Activated naive CD4-positive, alpha-beta T cell treated with anti-CD3 and anti-CD28 coated beads, Interleukin-2, amount 50 U/mL, for 24 hours (primary cell): ENCODE data around the gene RASSF8.

Experiments
- H3K27ac Mint-ChIP-seq: one replicate; pipeline ENCODE4 v1.8.0; 2021; ENCODE audit warnings: mild to moderate bottlenecking, mixed read lengths
- H3K27me3 Mint-ChIP-seq: one replicate; pipeline ENCODE4 v1.8.0; 2021; ENCODE audit warnings: mixed read lengths
- H3K36me3 Mint-ChIP-seq: one replicate; pipeline ENCODE4 v1.8.0; 2021; ENCODE audit warnings: mixed read lengths
- H3K4me1 Mint-ChIP-seq: one replicate; pipeline ENCODE4 v1.8.0; 2021; ENCODE audit warnings: mixed read lengths
- H3K4me3 Mint-ChIP-seq: one replicate; pipeline ENCODE4 v1.8.0; 2021; ENCODE audit warnings: mild to moderate bottlenecking, mixed read lengths
- H3K9me3 Mint-ChIP-seq: one replicate; pipeline ENCODE4 v1.8.0; 2021; ENCODE audit warnings: mixed read lengths

The RASSF8 gene

GRCh38 chr12:25950329-25951115 is 8.0 kb upstream of the RASSF8 start:
- H3K9me3 Mint-ChIP-seq = no peaks in the 10 kb centered on the region
- H3K36me3 Mint-ChIP-seq = no peaks in the 10 kb centered on the region
- peaks cover 6% of the 10 kb centered on the region for H3K27me3 Mint-ChIP-seq
- H3K27ac Mint-ChIP-seq = no peak overlapping the region
- H3K4me1 Mint-ChIP-seq = no peaks in the 10 kb centered on the region
- H3K4me3 Mint-ChIP-seq = no peak overlapping the region

- peaks cover 13% of the 10 kb centered on the region for H3K4me1 Mint-ChIP-seq
- H3K4me3 Mint-ChIP-seq = peak overlapping the region; percentile 62
- no peaks in the 10 kb centered on the region for H3K36me3 Mint-ChIP-seq
- no peak overlapping the region for H3K27ac Mint-ChIP-seq
- H3K27me3 Mint-ChIP-seq = peaks cover 44% of the 10 kb centered on the region
- H3K9me3 Mint-ChIP-seq = no peaks in the 10 kb centered on the region
Measured at GRCh38 chr12:25957793-25958427, 572 bp upstream of the RASSF8 start.

GRCh38 chr12:25959071-25959961 is 834 bp downstream of the RASSF8 start:
- Mint-ChIP-seq H3K36me3 (no peaks in the 10 kb centered on the region), H3K9me3 (no peaks in the 10 kb centered on the region), H3K4me1 (peaks cover 13% of the 10 kb centered on the region), H3K27ac (no peak overlapping the region), H3K4me3 (peak overlapping the region; percentile 82), H3K27me3 (peaks cover 51% of the 10 kb centered on the region)

- peaks cover 47% of the 10 kb centered on the region for H3K27me3 Mint-ChIP-seq
Measured at GRCh38 chr12:25960143-25960542, 1.7 kb downstream of the RASSF8 start.

GRCh38 chr12:25960961-25961360 is 2.5 kb downstream of the RASSF8 start:
- no peaks in the 10 kb centered on the region for H3K9me3 Mint-ChIP-seq
- H3K4me3 Mint-ChIP-seq = peak overlapping the region; percentile 5
- H3K27ac Mint-ChIP-seq = no peak overlapping the region
- H3K4me1 Mint-ChIP-seq = peaks cover 13% of the 10 kb centered on the region
- no peaks in the 10 kb centered on the region for H3K36me3 Mint-ChIP-seq
- peaks cover 47% of the 10 kb centered on the region for H3K27me3 Mint-ChIP-seq

More at GRCh38 chr12:25960143-25960542, 1.7 kb downstream of the RASSF8 start:
- H3K4me1 Mint-ChIP-seq = peaks cover 13% of the 10 kb centered on the region
- H3K9me3 Mint-ChIP-seq = no peaks in the 10 kb centered on the region
- H3K27ac Mint-ChIP-seq = no peak overlapping the region
- H3K36me3 Mint-ChIP-seq = no peaks in the 10 kb centered on the region
- peak overlapping the region; percentile 82 for H3K4me3 Mint-ChIP-seq

GRCh38 chr12:25962932-25963525 is 4.5 kb downstream of the RASSF8 start:
- peaks cover 13% of the 10 kb centered on the region for H3K4me1 Mint-ChIP-seq
- H3K9me3 Mint-ChIP-seq = no peaks in the 10 kb centered on the region
- no peak overlapping the region for H3K4me3 Mint-ChIP-seq
- no peaks in the 10 kb centered on the region for H3K36me3 Mint-ChIP-seq
- no peak overlapping the region for H3K27ac Mint-ChIP-seq
- H3K27me3 Mint-ChIP-seq = peaks cover 47% of the 10 kb centered on the region

- Mint-ChIP-seq H3K4me3 (no peak overlapping the region), H3K4me1 (no peaks in the 10 kb centered on the region), H3K27me3 (peaks cover 40% of the 10 kb centered on the region), H3K9me3 (no peaks in the 10 kb centered on the region), H3K36me3 (no peaks in the 10 kb centered on the region), H3K27ac (no peak overlapping the region)
Measured at GRCh38 chr12:25965682-25966081, 7.2 kb downstream of the RASSF8 start.

GRCh38 chr12:25970082-25970481 is 11.6 kb downstream of the RASSF8 start:
- Mint-ChIP-seq H3K4me3 (no peak overlapping the region), H3K27ac (no peak overlapping the region), H3K9me3 (no peaks in the 10 kb centered on the region), H3K4me1 (no peaks in the 10 kb centered on the region), H3K27me3 (peaks cover 24% of the 10 kb centered on the region), H3K36me3 (no peaks in the 10 kb centered on the region)

GRCh38 chr12:25970916-25971653 is 12.6 kb downstream of the RASSF8 start:
- Mint-ChIP-seq H3K36me3 (no peaks in the 10 kb centered on the region), H3K9me3 (no peaks in the 10 kb centered on the region), H3K27ac (no peak overlapping the region), H3K4me3 (no peak overlapping the region), H3K4me1 (no peaks in the 10 kb centered on the region), H3K27me3 (peaks cover 22% of the 10 kb centered on the region)

- Mint-ChIP-seq H3K4me3 (no peak overlapping the region), H3K4me1 (no peaks in the 10 kb centered on the region), H3K27ac (no peak overlapping the region), H3K9me3 (no peaks in the 10 kb centered on the region), H3K36me3 (no peaks in the 10 kb centered on the region), H3K27me3 (peaks cover 20% of the 10 kb centered on the region)
Measured at GRCh38 chr12:25971654-25972041, 13.2 kb downstream of the RASSF8 start.

GRCh38 chr12:25972783-25973182 is 14.3 kb downstream of the RASSF8 start:
- Mint-ChIP-seq H3K27ac (no peak overlapping the region), H3K4me3 (no peak overlapping the region), H3K36me3 (no peaks in the 10 kb centered on the region), H3K9me3 (no peaks in the 10 kb centered on the region), H3K27me3 (peaks cover 17% of the 10 kb centered on the region), H3K4me1 (no peaks in the 10 kb centered on the region)

GRCh38 chr12:25975179-25975578 is 16.7 kb downstream of the RASSF8 start:
- H3K4me3 Mint-ChIP-seq = no peak overlapping the region
- no peaks in the 10 kb centered on the region for H3K4me1 Mint-ChIP-seq
- H3K36me3 Mint-ChIP-seq = no peaks in the 10 kb centered on the region
- H3K9me3 Mint-ChIP-seq = no peaks in the 10 kb centered on the region
- H3K27me3 Mint-ChIP-seq = peaks cover 11% of the 10 kb centered on the region
- H3K27ac Mint-ChIP-seq = no peak overlapping the region

- H3K4me1 Mint-ChIP-seq = no peaks in the 10 kb centered on the region
- H3K36me3 Mint-ChIP-seq = no peaks in the 10 kb centered on the region
- H3K9me3 Mint-ChIP-seq = no peaks in the 10 kb centered on the region
- no peak overlapping the region for H3K27ac Mint-ChIP-seq
- peaks cover 12% of the 10 kb centered on the region for H3K27me3 Mint-ChIP-seq
- H3K4me3 Mint-ChIP-seq = no peak overlapping the region
Measured at GRCh38 chr12:25975682-25976081, 17.2 kb downstream of the RASSF8 start.

GRCh38 chr12:25976289-25976688 is 17.8 kb downstream of the RASSF8 start:
- no peaks in the 10 kb centered on the region for H3K4me1 Mint-ChIP-seq
- H3K36me3 Mint-ChIP-seq = no peaks in the 10 kb centered on the region
- H3K27ac Mint-ChIP-seq = no peak overlapping the region
- peaks cover 12% of the 10 kb centered on the region for H3K27me3 Mint-ChIP-seq
- no peak overlapping the region for H3K4me3 Mint-ChIP-seq
- no peaks in the 10 kb centered on the region for H3K9me3 Mint-ChIP-seq

GRCh38 chr12:25977047-25977446 is 18.6 kb downstream of the RASSF8 start:
- H3K27ac Mint-ChIP-seq = no peak overlapping the region
- H3K4me1 Mint-ChIP-seq = no peaks in the 10 kb centered on the region
- no peaks in the 10 kb centered on the region for H3K36me3 Mint-ChIP-seq

More at GRCh38 chr12:25977047-25977446, 18.6 kb downstream of the RASSF8 start:
- Mint-ChIP-seq H3K4me3 (no peak overlapping the region), H3K27me3 (peaks cover 12% of the 10 kb centered on the region), H3K9me3 (no peaks in the 10 kb centered on the region)
